Loucy (cell line): ENCODE results near the gene SERPINA9.

Experiments
- CTCF ChIP-seq: fragments of 200-600 bp; sonication (generic); conservative IDR thresholded peaks from 2 replicates; pipeline ENCODE4 v1.5.1; 2014; ENCODE audit warnings: mild to moderate bottlenecking, antibody characterized with exemption, low read length
- EZH2phosphoT487 ChIP-seq: fragments of 200-600 bp; IDR thresholded peaks from 2 replicates; pipeline ENCODE4 v1.6.1; 2018; ENCODE audit warnings: antibody characterized with exemption, mild to moderate bottlenecking, moderate library complexity, borderline replicate concordance

- TF ChIP-seq CTCF (no peak), EZH2phosphoT487 (no peak)
These were observed 24.8 kb downstream of the SERPINA9 start for GRCh38 chr14:94451091-94451771.
